HG03066 (cell line): ENCODE data around the gene ADAMTS17.

ENCODE experiments used
- ATAC-seq: cut with Tn5 transposase; IDR thresholded peaks from one replicate; pipeline ENCODE4 v1.9.1; 2021; ENCODE audit warnings: low read depth; ENCODE audit not compliant: unreplicated experiment

The ADAMTS17 gene

GRCh38 chr15:100018191-100018590 is 323.6 kb downstream of the ADAMTS17 start:
- ATAC-seq: no peak

- ATAC-seq: no peak
These were observed 324.6 kb downstream of the ADAMTS17 start for GRCh38 chr15:100017140-100017539.

GRCh38 chr15:100016632-100017031 is 325.1 kb downstream of the ADAMTS17 start:
- ATAC-seq: no peak

- ATAC-seq: no peak
These were observed 330.5 kb downstream of the ADAMTS17 start for GRCh38 chr15:100011235-100011634.

GRCh38 chr15:100009372-100009771 is 332.4 kb downstream of the ADAMTS17 start:
- ATAC-seq: no peak

- ATAC-seq: no peak
These were observed 333.5 kb downstream of the ADAMTS17 start for GRCh38 chr15:100008258-100008657.

- ATAC-seq: no peak
These were observed 334.2 kb downstream of the ADAMTS17 start for GRCh38 chr15:100007609-100008008.

GRCh38 chr15:100005715-100006114 is 336.1 kb downstream of the ADAMTS17 start:
- ATAC-seq: no peak

- ATAC-seq: no peak
These were observed 336.8 kb downstream of the ADAMTS17 start for GRCh38 chr15:100005013-100005412.

GRCh38 chr15:100002787-100003536 is 338.8 kb downstream of the ADAMTS17 start:
- no peak for ATAC-seq

GRCh38 chr15:100002086-100002620 is 339.6 kb downstream of the ADAMTS17 start:
- ATAC-seq: no peak

GRCh38 chr15:100001405-100001804 is 340.4 kb downstream of the ADAMTS17 start:
- no peak for ATAC-seq

GRCh38 chr15:99999282-100000070 is 342.3 kb downstream of the ADAMTS17 start:
- no peak for ATAC-seq

- no peak for ATAC-seq
These were observed 343.1 kb downstream of the ADAMTS17 start for GRCh38 chr15:99998661-99999101.

- no peak for ATAC-seq
These were observed 344.6 kb downstream of the ADAMTS17 start for GRCh38 chr15:99997112-99997651.

GRCh38 chr15:99996660-99997059 is 345.1 kb downstream of the ADAMTS17 start:
- no peak for ATAC-seq

GRCh38 chr15:99995543-99995942 is 346.2 kb downstream of the ADAMTS17 start:
- ATAC-seq: no peak

GRCh38 chr15:99994849-99995248 is 346.9 kb downstream of the ADAMTS17 start:
- no peak for ATAC-seq

GRCh38 chr15:99993681-99994131 is 348.1 kb downstream of the ADAMTS17 start:
- ATAC-seq: no peak

- ATAC-seq: no peak
These were observed 348.5 kb downstream of the ADAMTS17 start for GRCh38 chr15:99993262-99993661.

- no peak for ATAC-seq
These were observed 349.1 kb downstream of the ADAMTS17 start for GRCh38 chr15:99992611-99993231.
